Right lobe of liver (tissue), 6 donors: ENCODE measurements around the gene RPIA. TPM values are rescaled to one million over a fixed set of nuclear protein-coding genes. Genes with fewer than 3 reads are reported as not detected.

Source experiments
- ATAC-seq, 4 donors: fragments of 200-7000 bp; cut with Tn5 transposase; one replicate each; pipeline ENCODE4 v1.9.1; 2020; ENCODE audit warnings: mild to moderate bottlenecking in 4 of 4, moderate library complexity in 4 of 4
- DNase-seq, 3 donors: peaks; one replicate each; pipeline ENCODE4 v3.0.0-alpha.2; 2020
- H3K27ac ChIP-seq, 3 donors: fragments of 200-600 bp; one replicate each; pipeline ENCODE4 v1.8.0; 2022
- H3K27me3 ChIP-seq, 2 donors: fragments of 200-600 bp; one replicate each; pipeline ENCODE4 v1.8.0; 2022
- H3K36me3 ChIP-seq, 4 donors: fragments of 200-600 bp; sonication (generic) in 1 of 4; one replicate each; pipeline versions ENCODE4 v1.5.1 to v1.8.0; 2017 to 2022; ENCODE audit warnings: control low read depth in 1 of 4
- H3K4me1 ChIP-seq, 4 donors: fragments of 200-600 bp; sonication (generic) in 1 of 4; one replicate each; pipeline versions ENCODE4 v1.5.1 to v1.8.0; 2017 to 2022; ENCODE audit warnings: control low read depth in 1 of 4
- H3K4me3 ChIP-seq, 3 donors: fragments of 200-600 bp; one replicate each; pipeline ENCODE4 v1.8.0; 2022
- H3K9me3 ChIP-seq, 4 donors: fragments of 200-600 bp; sonication (generic) in 1 of 4; one replicate each; pipeline versions ENCODE4 v1.5.1 to v1.8.0; 2017 to 2022; ENCODE audit warnings: control low read depth in 1 of 4
- POLR2A ChIP-seq: fragments of 450-650 bp; IDR thresholded peaks from one replicate; pipeline ENCODE4 v1.6.1; 2017; ENCODE audit warnings: antibody characterized with exemption, mild to moderate bottlenecking
- WGBS: methylation state at CpG from one replicate; pipeline ENCODE4 v1.1.6; 2018; ENCODE audit warnings: low coverage, low lambda C conversion rate; ENCODE audit not compliant: insufficient coverage; ENCODE audit errors: missing lambda C conversion rate; 5-methylcytosine and 5-hydroxymethylcytosine counted together
- intact Hi-C, 2 donors: fragments of 100-400 bp; cut with DNase I; formaldehyde crosslinking; loops; one replicate each; pipeline versions ENCODE4 v1.11.2 to v1.14.1; 2022
- total RNA-seq, 6 experiments: library from RNA; depleted of rRNA in 2 of 6; stranded (reverse); fragments of >200 nt in 2 of 6; fragmentation: NEBNext Ultra II Directional in 3 of 6; extraction: Animal tissue kit (Norgen Biotek cat#: 25700) in 3 of 6; gene quantifications; one replicate each; pipeline versions ENCODE4 v1.1.0 to v1.2.4, GENCODE V29; 2016 to 2023
- TF ChIP-seq, protein P1 (sequence below), 4 donors: fragments of 200-600 bp in 3 of 4; fragments of 450-650 bp in 1 of 4; IDR thresholded peaks; one replicate each; pipeline versions ENCODE4 v1.5.1 to v1.8.0; 2016 to 2022; ENCODE audit warnings: antibody characterized with exemption in 4 of 4, mild to moderate bottlenecking in 2 of 4
- donor health status: DM: no; HTN: yes; CAD: no.
- donor health status: DM: no; HTN: no; CAD: no.
- donor health status: DM: no; HTN: no; CAD: no.
- donor health status: DM: no; HTN: yes; CAD: no.
- donor health status: DM: no; HTN: yes; CAD: no.

RPIA gene
- total RNA-seq, 6 experiments from 2014 or later, result 2.2 to 4.8 (median 3.2) TPM

DNA sequence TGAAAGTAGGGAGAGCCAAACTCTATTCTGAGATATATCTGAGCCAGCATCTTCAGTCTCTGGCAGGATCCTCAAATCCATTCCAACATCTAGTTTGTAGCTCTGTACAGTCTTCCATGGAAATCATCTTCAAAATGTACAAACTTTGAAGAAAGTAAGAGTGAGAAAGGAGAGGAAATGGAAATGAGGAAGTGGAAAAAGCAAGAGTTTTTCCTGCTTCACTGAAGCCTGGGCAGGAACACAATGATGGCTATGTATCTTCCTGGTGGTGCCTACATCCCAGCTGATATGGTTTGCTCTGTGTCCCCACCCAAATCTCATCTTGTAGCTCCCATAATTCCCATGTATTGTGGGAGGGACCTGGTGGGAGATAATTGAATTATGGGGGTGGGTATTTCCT is 4.1 kb upstream of the RPIA start:
- intact Hi-C loops, result no loop called here
- no peak for ATAC-seq

GRCh38 chr2:88690591-88691338 is 708 bp upstream of the RPIA start:
- Histone ChIP-seq H3K36me3 (no peaks in the 10 kb centered on the region), H3K27me3 (no peaks in the 10 kb centered on the region), H3K4me1 (peaks cover 0 to 13% (median 3%) of the 10 kb centered on the region in 4 donors), H3K27ac (peak overlapping the region; percentile 35 to 47 (median 46)), H3K4me3 (peak overlapping the region; percentile 61 to 90 (median 79)), H3K9me3 (no peaks in the 10 kb centered on the region)
- TF ChIP-seq POLR2A, result no peak
- TF ChIP-seq, protein P1, sequence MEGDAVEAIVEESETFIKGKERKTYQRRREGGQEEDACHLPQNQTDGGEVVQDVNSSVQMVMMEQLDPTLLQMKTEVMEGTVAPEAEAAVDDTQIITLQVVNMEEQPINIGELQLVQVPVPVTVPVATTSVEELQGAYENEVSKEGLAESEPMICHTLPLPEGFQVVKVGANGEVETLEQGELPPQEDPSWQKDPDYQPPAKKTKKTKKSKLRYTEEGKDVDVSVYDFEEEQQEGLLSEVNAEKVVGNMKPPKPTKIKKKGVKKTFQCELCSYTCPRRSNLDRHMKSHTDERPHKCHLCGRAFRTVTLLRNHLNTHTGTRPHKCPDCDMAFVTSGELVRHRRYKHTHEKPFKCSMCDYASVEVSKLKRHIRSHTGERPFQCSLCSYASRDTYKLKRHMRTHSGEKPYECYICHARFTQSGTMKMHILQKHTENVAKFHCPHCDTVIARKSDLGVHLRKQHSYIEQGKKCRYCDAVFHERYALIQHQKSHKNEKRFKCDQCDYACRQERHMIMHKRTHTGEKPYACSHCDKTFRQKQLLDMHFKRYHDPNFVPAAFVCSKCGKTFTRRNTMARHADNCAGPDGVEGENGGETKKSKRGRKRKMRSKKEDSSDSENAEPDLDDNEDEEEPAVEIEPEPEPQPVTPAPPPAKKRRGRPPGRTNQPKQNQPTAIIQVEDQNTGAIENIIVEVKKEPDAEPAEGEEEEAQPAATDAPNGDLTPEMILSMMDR (IDR thresholded peaks at IDR 0.05), result peak in 1 of 4 donors; percentile 6
- ATAC-seq, result peak; percentile 15 to 42 (median 18)
- peak; percentile 45 to 56 (median 55) for DNase-seq
- intact Hi-C loops, result no loop called here
- WGBS, result 40% methylated on average over 15 of the region's 20 CpGs

More for the DNA sequence above, 4.1 kb upstream of the RPIA start:
- H3K36me3 ChIP-seq, result no peaks in the 10 kb centered on the region
- no peak for TF ChIP-seq POLR2A
- TF ChIP-seq, protein P1 (IDR thresholded peaks at IDR 0.05), result no peak
- no peak for DNase-seq
- peaks cover 0 to 10% (median 3%) of the 10 kb centered on the region in 4 donors for H3K4me1 ChIP-seq
- no peaks in the 10 kb centered on the region for H3K9me3 ChIP-seq
- H3K27me3 ChIP-seq, result no peaks in the 10 kb centered on the region
- no peak overlapping the region for H3K4me3 ChIP-seq
- no peak overlapping the region for H3K27ac ChIP-seq

GRCh38 chr2:88692187-88692586 is 714 bp downstream of the RPIA start:
- Histone ChIP-seq H3K4me1 (peaks cover 0 to 13% (median 3%) of the 10 kb centered on the region in 4 donors), H3K36me3 (no peaks in the 10 kb centered on the region), H3K9me3 (no peaks in the 10 kb centered on the region), H3K4me3 (peak overlapping the region; percentile 61 to 90 (median 79)), H3K27me3 (no peaks in the 10 kb centered on the region), H3K27ac (peak overlapping the region in 2 of 3 donors; percentile 19 to 38)
- intact Hi-C loops, result no loop called here
- DNase-seq (peak in 2 of 3 donors; percentile 30 to 52), ATAC-seq (no peak)
- WGBS, result 1% methylated on average over 11 of the region's 11 CpGs
- TF ChIP-seq, protein P1 (IDR thresholded peaks at IDR 0.05), result no peak
- TF ChIP-seq POLR2A, result no peak

- H3K27ac ChIP-seq, result no peak overlapping the region
- no peaks in the 10 kb centered on the region for H3K36me3 ChIP-seq
- H3K4me3 ChIP-seq, result no peak overlapping the region
- H3K4me1 ChIP-seq, result peaks cover 0 to 13% (median 3%) of the 10 kb centered on the region in 4 donors
- TF ChIP-seq POLR2A, result no peak
- TF ChIP-seq, protein P1 (IDR thresholded peaks at IDR 0.05), result no peak
- 54% methylated on average over 2 of the region's 3 CpGs for WGBS
- ATAC-seq (peak in 2 of 4 donors; percentile 6 to 55), DNase-seq (peak; percentile 31 to 82 (median 78))
- intact Hi-C loops, result no loop called here
- no peaks in the 10 kb centered on the region for H3K27me3 ChIP-seq
- H3K9me3 ChIP-seq, result no peaks in the 10 kb centered on the region
These were observed 2.5 kb downstream of the RPIA start for GRCh38 chr2:88693911-88694414.
